Hepatocyte (in vitro differentiated cells): ENCODE measurements around the gene GRK2. TPM values are rescaled to one million over a fixed set of nuclear protein-coding genes. Genes with fewer than 3 reads are reported as not detected.

Experiments used
- DNase-seq: peaks from one replicate; pipeline ENCODE4 v3.0.0-alpha.2; 2016; ENCODE audit warnings: low spot score
- H2AFZ ChIP-seq: fragments of 200-600 bp; sonication (generic); 2 replicates; pipeline ENCODE4 v1.6.0; 2016; ENCODE audit warnings: antibody characterized with exemption, mild to moderate bottlenecking
- H3K27ac ChIP-seq: fragments of 200-600 bp; sonication (generic); 2 replicates; pipeline ENCODE4 v1.5.1; 2016; ENCODE audit warnings: mild to moderate bottlenecking
- H3K27me3 ChIP-seq: fragments of 200-600 bp; sonication (generic); 2 replicates; pipeline ENCODE4 v1.6.1; 2016
- H3K36me3 ChIP-seq: fragments of 200-600 bp; sonication (generic); replicated peaks from 2 replicates; pipeline ENCODE4 v1.5.1; 2016; ENCODE audit warnings: low read depth; ENCODE audit not compliant: insufficient read depth
- H3K4me1 ChIP-seq: fragments of 200-600 bp; sonication (generic); 2 replicates; pipeline ENCODE4 v1.5.1; 2016; ENCODE audit warnings: mild to moderate bottlenecking, moderate library complexity; ENCODE audit not compliant: insufficient read depth
- H3K4me2 ChIP-seq: fragments of 200-600 bp; sonication (generic); 2 replicates; pipeline ENCODE4 v1.6.0; 2016
- H3K4me3 ChIP-seq: fragments of 200-600 bp; sonication (generic); 2 replicates; pipeline ENCODE4 v1.5.1; 2016; ENCODE audit warnings: mild to moderate bottlenecking
- H3K79me2 ChIP-seq: fragments of 200-600 bp; sonication (generic); 2 replicates; pipeline ENCODE4 v1.6.0; 2017; ENCODE audit warnings: mild to moderate bottlenecking
- H3K9me2 ChIP-seq: fragments of 200-600 bp; sonication (generic); replicated peaks from 2 replicates; pipeline ENCODE4 v1.6.0; 2017; ENCODE audit warnings: mild to moderate bottlenecking; ENCODE audit not compliant: insufficient read depth
- H3K9me3 ChIP-seq: fragments of 200-600 bp; sonication (generic); 2 replicates; pipeline ENCODE4 v1.5.1; 2016; ENCODE audit warnings: low read depth, mild to moderate bottlenecking
- H4K20me1 ChIP-seq: fragments of 200-600 bp; sonication (generic); 2 replicates; pipeline ENCODE4 v1.6.0; 2016; ENCODE audit warnings: mild to moderate bottlenecking; ENCODE audit not compliant: insufficient read depth, poor library complexity, severe bottlenecking
- CTCF ChIP-seq: fragments of 200-600 bp; sonication (generic); IDR thresholded peaks from 2 replicates; pipeline ENCODE4 v1.5.1; 2016; ENCODE audit warnings: antibody characterized with exemption, mild to moderate bottlenecking; ENCODE audit not compliant: poor library complexity
- EZH2 ChIP-seq: fragments of 200-600 bp; sonication (generic); IDR thresholded peaks from 2 replicates; pipeline ENCODE4 v1.6.1; 2016; ENCODE audit warnings: antibody characterized with exemption, mild to moderate bottlenecking, borderline replicate concordance
- EZH2phosphoT487 ChIP-seq: fragments of 200-600 bp; sonication (generic); IDR thresholded peaks from one replicate; pipeline ENCODE4 v1.6.1; 2018; ENCODE audit warnings: antibody characterized with exemption, mild to moderate bottlenecking, low read depth, moderate library complexity; ENCODE audit not compliant: unreplicated experiment, severe bottlenecking
- WGBS: methylation state at CpG from one replicate; pipeline ENCODE4 v1.1.6; 2016; ENCODE audit warnings: low lambda C conversion rate; ENCODE audit errors: missing lambda C conversion rate; 5-methylcytosine and 5-hydroxymethylcytosine counted together
- polyA plus RNA-seq: library from polyadenylated mRNA; unstranded; fragments of >200 nt; fragmentation: Nextera tagmentation; extraction: Ambion mirVana; gene quantifications from 2 replicates; pipeline ENCODE4 v1.2.1, GENCODE V29; 2016
- total RNA-seq: library from RNA; depleted of rRNA; stranded (reverse); fragments of >200 nt; gene quantifications from 2 replicates; pipeline ENCODE4 v1.2.3, GENCODE V29; 2014

Gene GRK2
- total and polyA plus RNA-seq, 2 experiments from 2014 or later, result 41.4 to 59.6 TPM

- Histone ChIP-seq H3K4me1 (no peaks in the 10 kb centered on the region), H3K36me3 (no peaks in the 10 kb centered on the region), H2AFZ (no peak overlapping the region), H3K27ac (no peak overlapping the region), H4K20me1 (peaks cover 2% of the 10 kb centered on the region), H3K79me2 (peaks cover 19% of the 10 kb centered on the region), H3K27me3 (no peaks in the 10 kb centered on the region), H3K4me2 (no peak overlapping the region), H3K4me3 (no peak overlapping the region), H3K9me3 (no peaks in the 10 kb centered on the region), H3K9me2 (no peaks in the 10 kb centered on the region)
- no peak for TF ChIP-seq CTCF
- no peak for TF ChIP-seq EZH2
- TF ChIP-seq EZH2phosphoT487, result no peak
- DNase-seq, result no peak
- 97% methylated on average over 27 of the region's 31 CpGs for WGBS
These were observed 14.7 kb downstream of the GRK2 start for GRCh38 chr11:67280788-67281551.

GRCh38 chr11:67281552-67282150 is 15.4 kb downstream of the GRK2 start:
- H3K4me2 ChIP-seq, result no peak overlapping the region
- no peak overlapping the region for H2AFZ ChIP-seq
- 95% methylated on average over 24 of the region's 27 CpGs for WGBS
- no peak for DNase-seq
- peaks cover 2% of the 10 kb centered on the region for H4K20me1 ChIP-seq
- H3K27me3 ChIP-seq, result no peaks in the 10 kb centered on the region
- H3K79me2 ChIP-seq, result peaks cover 12% of the 10 kb centered on the region
- no peak for TF ChIP-seq CTCF
- no peak for TF ChIP-seq EZH2
- TF ChIP-seq EZH2phosphoT487, result no peak
- H3K9me3 ChIP-seq, result no peaks in the 10 kb centered on the region
- no peaks in the 10 kb centered on the region for H3K9me2 ChIP-seq
- H3K4me1 ChIP-seq, result no peaks in the 10 kb centered on the region
- no peaks in the 10 kb centered on the region for H3K36me3 ChIP-seq
- H3K4me3 ChIP-seq, result no peak overlapping the region
- H3K27ac ChIP-seq, result no peak overlapping the region

- Histone ChIP-seq H3K9me3 (no peaks in the 10 kb centered on the region), H2AFZ (no peak overlapping the region), H3K9me2 (no peaks in the 10 kb centered on the region), H3K27ac (no peak overlapping the region), H4K20me1 (no peaks in the 10 kb centered on the region), H3K36me3 (no peaks in the 10 kb centered on the region), H3K27me3 (no peaks in the 10 kb centered on the region), H3K4me3 (no peak overlapping the region), H3K4me2 (no peak overlapping the region), H3K4me1 (peaks cover 5% of the 10 kb centered on the region), H3K79me2 (peaks cover 6% of the 10 kb centered on the region)
- no peak for DNase-seq
- WGBS, result 97% methylated on average over 20 of the region's 20 CpGs
- TF ChIP-seq EZH2 (no peak), CTCF (no peak), EZH2phosphoT487 (no peak)
These were observed 16.0 kb downstream of the GRK2 start for GRCh38 chr11:67282155-67282875.
